Peyer's patch (tissue), 4 donors: ENCODE results near the gene TEX55. TPM values are rescaled to one million over a fixed set of nuclear protein-coding genes. Genes with fewer than 3 reads are reported as not detected.
"Not testable (repeated sequence)": the region's sequence is repeated elsewhere in the genome, so short reads cannot be mapped to it uniquely, and the experiment has no call there.

Experiments
- DNase-seq, 3 donors: peaks; one replicate each; pipeline ENCODE4 v3.0.0-alpha.2; 2017 to 2019
- H3K27ac ChIP-seq, 4 donors: fragments of 200-600 bp; sonication (generic); one replicate each; pipeline ENCODE4 v1.5.1; 2016 to 2019
- H3K27me3 ChIP-seq, 2 donors: fragments of 200-600 bp; sonication (generic); one replicate each; pipeline ENCODE4 v1.5.1; 2019
- H3K36me3 ChIP-seq, 3 donors: fragments of 200-600 bp; sonication (generic); one replicate each; pipeline ENCODE4 v1.5.1; 2016 to 2019
- H3K4me1 ChIP-seq, 4 donors: fragments of 200-600 bp; sonication (generic); one replicate each; pipeline ENCODE4 v1.5.1; 2016 to 2019
- H3K4me3 ChIP-seq, 4 donors: fragments of 200-600 bp; sonication (generic); 1 replicate in 3 of 4; 2 replicates in 1 of 4; pipeline ENCODE4 v1.5.1; 2016 to 2019; ENCODE audit warnings: mild to moderate bottlenecking in 1 of 4
- H3K9me3 ChIP-seq, 4 donors: fragments of 200-600 bp; sonication (generic); one replicate each; pipeline ENCODE4 v1.5.1; 2016 to 2019; ENCODE audit warnings: mild to moderate bottlenecking in 1 of 4
- CTCF ChIP-seq, 6 experiments: fragments of 450-650 bp in 4 of 6; fragments of 200-600 bp in 2 of 6; sonication (generic) in 1 of 6; IDR thresholded peaks; one replicate each; pipeline ENCODE4 v1.5.1; 2017 to 2019; ENCODE audit warnings: antibody characterized with exemption in 6 of 6, mild to moderate bottlenecking in 3 of 6, moderate library complexity in 1 of 6
- POLR2A ChIP-seq, 2 donors: fragments of 450-650 bp; IDR thresholded peaks; one replicate each; pipeline ENCODE4 v1.5.1; 2017; ENCODE audit warnings: antibody characterized with exemption in 2 of 2, mild to moderate bottlenecking in 2 of 2, moderate library complexity in 2 of 2
- total RNA-seq, 4 donors: library from RNA; depleted of rRNA; stranded (reverse); fragments of >200 nt; gene quantifications; one replicate each; pipeline ENCODE4 v1.1.0, GENCODE V29; 2016

The TEX55 gene
- total RNA-seq, 4 donors from 2014 or later: not detected

DNA sequence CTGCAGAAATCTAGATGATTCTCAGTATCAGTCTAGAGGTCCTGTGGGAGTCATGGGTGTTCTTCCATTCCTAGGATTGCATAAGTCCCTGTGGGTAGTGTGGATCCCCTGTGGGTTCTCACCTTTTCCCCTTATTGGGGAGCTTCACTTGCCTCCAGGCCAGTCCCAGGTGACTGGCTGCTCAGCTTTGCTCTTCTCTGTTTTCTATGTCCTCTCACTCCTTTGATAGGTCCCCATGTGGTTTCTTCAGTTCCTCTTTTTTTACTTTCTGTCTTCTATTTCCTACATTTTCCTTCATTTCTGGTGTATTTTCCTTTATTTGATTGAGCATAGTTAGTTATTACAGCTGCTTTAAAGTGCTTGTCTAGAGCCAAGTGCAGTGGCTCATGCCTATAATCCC lies 10.9 kb downstream of the TEX55 start:
- Histone ChIP-seq H3K27me3 (no peaks in the 10 kb centered on the region), H3K27ac (no peak overlapping the region), H3K36me3 (no peaks in the 10 kb centered on the region), H3K9me3 (peaks cover 0 to 3% (median 0%) of the 10 kb centered on the region in 4 donors), H3K4me3 (no peak overlapping the region), H3K4me1 (no peaks in the 10 kb centered on the region)
- DNase-seq: no peak
- TF ChIP-seq CTCF (IDR thresholded peaks at IDR 0.05) (no peak), POLR2A (IDR thresholded peaks at IDR 0.05) (no peak)

DNA sequence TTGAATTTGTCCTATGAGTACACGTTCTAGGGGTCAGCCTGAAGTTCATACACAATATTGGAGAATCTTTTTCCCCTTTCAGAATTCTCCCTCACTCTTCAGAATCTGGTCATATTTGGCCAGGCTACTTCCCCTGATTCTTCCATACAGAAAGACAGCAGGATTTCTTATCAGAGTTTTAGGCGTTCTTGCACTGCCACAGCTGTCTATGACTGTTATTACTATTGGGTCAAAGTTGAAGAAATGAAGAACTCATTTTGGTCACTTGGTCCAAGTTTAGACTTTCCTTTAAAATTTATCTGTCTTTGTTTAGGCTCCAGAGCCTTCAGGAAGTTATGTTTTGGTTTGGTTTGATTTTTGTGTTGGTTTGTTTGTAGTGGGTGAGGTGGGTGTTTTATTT lies 12.0 kb downstream of the TEX55 start:
- H3K9me3 ChIP-seq: peaks cover 0 to 3% (median 0%) of the 10 kb centered on the region in 4 donors
- H3K4me1 ChIP-seq: no peaks in the 10 kb centered on the region
- H3K36me3 ChIP-seq: no peaks in the 10 kb centered on the region
- no peaks in the 10 kb centered on the region for H3K27me3 ChIP-seq
- no peak for TF ChIP-seq POLR2A (IDR thresholded peaks at IDR 0.05)
- no peak for TF ChIP-seq CTCF (IDR thresholded peaks at IDR 0.05)
- H3K4me3 ChIP-seq: no peak overlapping the region
- no peak for DNase-seq
- no peak overlapping the region for H3K27ac ChIP-seq

GRCh38 chr3:119160361-119160760 lies 14.4 kb downstream of the TEX55 start:
- no peak overlapping the region for H3K27ac ChIP-seq
- no peaks in the 10 kb centered on the region for H3K4me1 ChIP-seq
- H3K36me3 ChIP-seq: no peaks in the 10 kb centered on the region
- no peak for DNase-seq
- H3K27me3 ChIP-seq: no peaks in the 10 kb centered on the region
- no peak overlapping the region for H3K4me3 ChIP-seq
- no peaks in the 10 kb centered on the region for H3K9me3 ChIP-seq
- TF ChIP-seq POLR2A (IDR thresholded peaks at IDR 0.05): no peak
- TF ChIP-seq CTCF (IDR thresholded peaks at IDR 0.05): no peak

- no peak for DNase-seq
- H3K36me3 ChIP-seq: no peaks in the 10 kb centered on the region
- no peak overlapping the region for H3K4me3 ChIP-seq
- H3K27me3 ChIP-seq: no peaks in the 10 kb centered on the region
- no peak overlapping the region for H3K27ac ChIP-seq
- H3K9me3 ChIP-seq: no peaks in the 10 kb centered on the region
- TF ChIP-seq CTCF (IDR thresholded peaks at IDR 0.05) (no peak), POLR2A (IDR thresholded peaks at IDR 0.05) (no peak)
- no peaks in the 10 kb centered on the region for H3K4me1 ChIP-seq
Observed at GRCh38 chr3:119160815-119161214, 14.8 kb downstream of the TEX55 start.

DNA sequence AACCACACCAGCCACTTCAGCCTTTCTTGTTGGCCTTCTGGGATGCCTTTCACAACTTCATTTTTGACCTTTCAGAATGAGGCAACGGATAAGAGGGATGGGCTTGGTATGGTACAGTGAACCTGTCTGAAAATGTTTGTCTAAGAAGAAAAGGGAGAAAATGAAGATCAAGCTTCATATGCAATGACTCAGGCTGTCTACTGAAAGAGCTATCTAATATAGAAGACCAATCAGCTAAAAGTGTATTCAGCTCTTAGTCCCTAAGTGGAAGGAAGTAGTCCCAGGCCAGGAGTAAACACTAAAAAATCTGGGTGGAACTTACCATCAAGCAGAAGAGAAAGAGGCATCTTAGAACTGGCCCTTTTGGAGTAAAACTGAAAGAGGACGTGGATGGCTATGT lies 15.3 kb downstream of the TEX55 start:
- Histone ChIP-seq H3K4me1 (no peaks in the 10 kb centered on the region), H3K9me3 (no peaks in the 10 kb centered on the region), H3K27ac (no peak overlapping the region), H3K27me3 (no peaks in the 10 kb centered on the region), H3K4me3 (no peak overlapping the region), H3K36me3 (no peaks in the 10 kb centered on the region)
- no peak for TF ChIP-seq POLR2A (IDR thresholded peaks at IDR 0.05)
- TF ChIP-seq CTCF (IDR thresholded peaks at IDR 0.05): no peak
- DNase-seq: no peak

DNA sequence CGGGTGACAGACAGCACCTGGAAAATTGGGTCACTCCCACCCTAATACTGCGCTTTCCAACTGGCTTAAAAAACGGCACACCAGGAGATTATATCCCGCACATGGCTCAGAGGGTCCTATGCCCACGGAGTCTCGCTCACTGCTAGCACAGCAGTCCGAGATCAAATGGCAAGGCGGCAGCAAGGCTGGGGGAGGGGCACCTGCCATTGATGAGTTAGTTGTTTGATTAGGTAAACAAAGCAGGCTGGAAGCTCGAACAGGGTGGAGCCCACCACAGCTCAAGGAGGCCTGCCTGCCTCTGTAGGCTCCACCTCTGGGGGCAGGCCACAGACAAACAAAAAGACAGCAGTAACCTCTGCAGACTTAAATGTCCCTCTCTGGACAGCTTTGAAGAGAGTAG lies 18.8 kb downstream of the TEX55 start:
- H3K9me3 ChIP-seq, H3K4me1 ChIP-seq, DNase-seq, H3K36me3 ChIP-seq, H3K4me3 ChIP-seq, H3K27ac ChIP-seq, H3K27me3 ChIP-seq: not testable (repeated sequence)
